Gastrocnemius medialis (tissue), 4 donors: Measurements from ENCODE around the gene RXRA.

Experiments used
- POLR2A ChIP-seq, 2 donors: fragments of 450-650 bp; IDR thresholded peaks; one replicate each; pipeline ENCODE4 v1.6.1; 2017; ENCODE audit warnings: antibody characterized with exemption in 2 of 2, mild to moderate bottlenecking in 2 of 2, moderate library complexity in 2 of 2
- TF ChIP-seq, protein P1 (sequence below), 5 experiments: fragments of 450-650 bp in 3 of 5; fragments of 200-600 bp in 2 of 5; sonication (generic) in 2 of 5; IDR thresholded peaks in 4 of 5; conservative IDR thresholded peaks in 1 of 5; 1 replicate in 4 of 5; 2 replicates in 1 of 5; pipeline ENCODE4 v1.5.1; 2016 to 2019; ENCODE audit warnings: antibody characterized with exemption in 5 of 5, mild to moderate bottlenecking in 3 of 5, moderate library complexity in 3 of 5

- TF ChIP-seq, protein P1, sequence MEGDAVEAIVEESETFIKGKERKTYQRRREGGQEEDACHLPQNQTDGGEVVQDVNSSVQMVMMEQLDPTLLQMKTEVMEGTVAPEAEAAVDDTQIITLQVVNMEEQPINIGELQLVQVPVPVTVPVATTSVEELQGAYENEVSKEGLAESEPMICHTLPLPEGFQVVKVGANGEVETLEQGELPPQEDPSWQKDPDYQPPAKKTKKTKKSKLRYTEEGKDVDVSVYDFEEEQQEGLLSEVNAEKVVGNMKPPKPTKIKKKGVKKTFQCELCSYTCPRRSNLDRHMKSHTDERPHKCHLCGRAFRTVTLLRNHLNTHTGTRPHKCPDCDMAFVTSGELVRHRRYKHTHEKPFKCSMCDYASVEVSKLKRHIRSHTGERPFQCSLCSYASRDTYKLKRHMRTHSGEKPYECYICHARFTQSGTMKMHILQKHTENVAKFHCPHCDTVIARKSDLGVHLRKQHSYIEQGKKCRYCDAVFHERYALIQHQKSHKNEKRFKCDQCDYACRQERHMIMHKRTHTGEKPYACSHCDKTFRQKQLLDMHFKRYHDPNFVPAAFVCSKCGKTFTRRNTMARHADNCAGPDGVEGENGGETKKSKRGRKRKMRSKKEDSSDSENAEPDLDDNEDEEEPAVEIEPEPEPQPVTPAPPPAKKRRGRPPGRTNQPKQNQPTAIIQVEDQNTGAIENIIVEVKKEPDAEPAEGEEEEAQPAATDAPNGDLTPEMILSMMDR (IDR thresholded peaks at IDR 0.05 in 4 of 5, conservative IDR thresholded peaks at IDR 0.05 in 1 of 5) = no peak
- no peak for TF ChIP-seq POLR2A (IDR thresholded peaks at IDR 0.05)
Measured at GRCh38 chr9:134341929-134342745, 15.9 kb downstream of the RXRA start.
